ENCODE measurements around the gene GPC3.

GPC3 gene

DNA sequence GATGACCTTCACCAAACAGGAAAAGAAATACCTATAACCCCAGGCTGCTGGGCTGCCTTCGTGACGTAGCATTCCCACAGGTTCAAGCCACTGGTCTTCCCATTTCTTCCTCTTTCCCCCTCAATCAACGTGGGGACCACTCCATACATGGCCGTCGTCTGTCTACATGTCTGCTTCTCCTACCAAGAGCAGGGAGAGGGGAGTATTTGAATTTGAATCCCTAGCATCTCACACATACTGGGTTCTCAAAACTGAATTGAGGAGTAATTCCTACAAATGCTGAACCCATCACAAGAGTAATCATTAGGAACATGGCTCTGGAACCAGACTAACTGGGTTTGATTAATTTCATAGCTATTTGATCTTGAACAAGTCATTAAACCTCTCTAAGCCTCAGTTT is 17.3 kb downstream of the GPC3 start:
- no peak for DNase-seq (ENCODE audit: low read depth)

DNA sequence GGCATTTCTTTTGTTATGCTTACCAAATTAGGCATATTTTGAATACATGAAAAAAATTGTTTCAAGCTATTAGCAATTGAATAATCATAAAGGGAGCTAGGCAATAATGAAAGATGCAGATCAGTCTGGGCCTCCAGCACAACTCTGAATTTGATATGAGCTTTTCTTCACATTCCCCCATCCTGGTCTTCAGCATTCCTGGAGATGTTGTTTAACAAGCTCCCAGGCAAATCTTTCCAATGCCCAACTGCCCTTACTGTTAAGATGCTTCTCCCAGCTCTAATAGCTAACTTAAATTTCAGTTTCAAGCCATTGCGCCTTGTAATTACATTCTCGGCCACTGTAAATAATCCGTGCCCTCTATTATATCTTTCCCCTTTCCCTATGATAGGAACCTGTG is 19.2 kb downstream of the GPC3 start:
- DNase-seq (ENCODE audit: low read depth) = no peak

DNA sequence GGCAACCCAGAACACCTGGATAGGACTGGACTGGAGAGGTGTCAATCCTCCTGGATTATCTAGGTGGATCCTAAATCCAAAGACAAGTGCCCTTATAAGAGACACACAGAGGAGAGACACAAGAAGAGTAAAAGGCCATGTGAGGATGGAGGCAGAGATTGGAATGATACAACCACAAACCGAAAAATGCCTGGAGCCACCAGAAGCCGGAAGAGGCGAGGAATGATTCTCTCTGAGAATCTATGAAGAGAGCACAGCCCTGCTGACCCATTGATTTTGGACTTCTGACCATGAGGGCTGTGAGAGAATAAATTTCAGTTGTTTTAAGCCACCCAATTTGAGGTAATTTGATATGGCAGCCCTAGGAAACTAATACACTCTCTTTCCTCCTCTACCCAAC is 20.1 kb downstream of the GPC3 start:
- DNase-seq (ENCODE audit: low read depth) = no peak

DNA sequence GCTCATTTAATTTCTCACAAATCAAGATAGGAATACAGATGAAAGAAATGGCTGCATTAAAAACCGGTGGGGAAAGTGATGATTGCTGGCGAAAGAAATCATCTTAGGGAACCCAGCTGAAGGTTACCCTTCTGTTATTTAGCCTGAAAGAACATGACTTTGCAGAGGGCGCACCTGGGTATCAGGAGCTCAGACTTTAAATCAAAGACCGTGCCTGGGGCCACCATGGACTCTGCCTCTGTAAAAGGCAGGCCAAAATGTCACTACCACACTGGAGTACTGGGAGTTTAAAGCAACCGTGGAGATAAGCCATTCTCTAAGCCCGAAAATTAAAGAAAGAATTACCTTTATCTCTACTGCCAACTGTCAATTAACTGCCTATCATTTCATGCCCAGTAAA is 24.3 kb downstream of the GPC3 start:
- DNase-seq (ENCODE audit: low read depth) = no peak

DNA sequence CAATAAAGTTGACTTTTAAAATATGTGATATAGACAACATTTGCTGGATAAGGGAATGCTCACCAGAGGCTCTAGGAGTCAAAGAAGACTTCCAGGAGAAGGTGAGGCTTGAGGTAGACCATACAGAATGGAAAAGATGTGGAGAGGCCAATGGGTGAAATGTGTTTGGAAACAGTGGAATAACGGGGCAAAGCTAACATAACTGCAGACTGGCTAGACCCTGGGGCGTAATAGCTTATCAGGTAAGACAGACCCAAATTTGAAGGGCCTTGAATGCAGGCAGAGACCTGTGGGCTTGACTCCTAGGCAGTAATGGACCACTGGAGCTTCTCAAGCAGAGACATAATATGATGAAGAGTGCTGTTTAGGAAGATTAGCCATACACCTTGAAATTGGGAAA is 25.4 kb downstream of the GPC3 start:
- no peak for DNase-seq (ENCODE audit: low read depth)

DNA sequence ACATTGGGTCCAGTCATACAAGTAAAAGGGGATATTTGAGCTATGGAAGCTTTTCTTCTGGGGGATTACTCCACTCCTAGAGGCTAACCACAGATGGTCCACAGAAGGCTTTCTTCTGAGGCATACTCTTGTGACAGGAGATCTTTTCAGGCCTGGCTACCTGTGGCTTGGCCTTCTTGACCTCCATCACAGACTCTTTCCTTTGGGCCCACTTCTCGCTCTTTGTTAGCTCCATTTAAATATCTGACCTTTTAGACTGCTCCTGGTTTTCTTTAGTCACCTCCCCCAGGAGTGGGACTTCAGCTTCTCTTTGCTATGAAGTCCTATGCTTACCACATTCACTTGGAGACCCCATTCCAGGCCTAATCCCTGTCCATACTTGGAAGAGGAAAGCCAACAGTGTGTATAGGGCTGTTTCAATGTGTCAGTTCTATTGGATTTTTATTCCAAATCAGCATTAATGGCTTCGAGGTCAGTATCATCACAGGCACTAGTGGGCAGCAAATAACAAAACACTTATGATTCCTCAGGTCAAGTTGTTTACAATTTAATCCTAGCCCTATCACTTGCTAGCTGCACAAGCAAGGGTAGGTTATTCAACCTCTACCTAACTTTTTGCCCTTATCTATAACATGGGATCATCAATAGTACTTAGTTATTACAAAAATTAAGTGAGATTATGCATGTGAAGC is 26.3 kb downstream of the GPC3 start:
- DNase-seq (ENCODE audit: low read depth) = no peak

DNA sequence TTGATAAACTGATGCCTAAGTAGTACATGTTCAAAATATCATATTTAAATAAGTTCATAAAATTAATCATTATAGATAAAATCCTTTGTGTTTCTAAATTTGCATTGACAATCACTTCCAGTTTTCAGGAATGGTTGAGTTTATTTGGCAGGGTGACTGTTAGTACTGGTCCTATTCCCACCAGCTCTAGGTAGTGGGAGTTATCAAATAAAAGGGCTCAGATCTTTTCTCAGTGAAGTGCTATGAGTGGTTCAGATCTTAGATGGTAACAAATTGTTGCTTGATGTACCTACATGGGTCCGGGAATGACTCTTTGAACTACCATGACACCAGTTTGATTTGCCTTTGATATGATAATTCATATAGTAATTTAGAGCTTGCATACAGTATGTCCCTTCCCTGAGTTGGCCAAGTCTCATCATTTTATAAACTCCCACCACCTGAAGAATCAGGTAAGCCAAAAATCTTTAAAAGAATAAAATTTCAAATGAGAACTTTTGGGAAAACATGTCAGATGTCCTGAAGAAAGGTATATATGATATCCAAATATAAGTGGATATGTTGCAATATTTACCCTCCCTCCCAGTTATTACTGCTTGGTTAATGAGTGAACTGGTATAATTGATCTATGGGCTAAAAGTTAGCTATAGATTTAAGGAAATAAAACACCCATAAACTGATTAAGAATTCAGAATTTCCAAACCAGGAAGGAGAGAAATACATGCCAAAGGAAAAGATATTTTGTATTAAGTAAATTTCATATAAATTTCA is 28.6 kb downstream of the GPC3 start:
- DNase-seq (ENCODE audit: low read depth) = no peak

DNA sequence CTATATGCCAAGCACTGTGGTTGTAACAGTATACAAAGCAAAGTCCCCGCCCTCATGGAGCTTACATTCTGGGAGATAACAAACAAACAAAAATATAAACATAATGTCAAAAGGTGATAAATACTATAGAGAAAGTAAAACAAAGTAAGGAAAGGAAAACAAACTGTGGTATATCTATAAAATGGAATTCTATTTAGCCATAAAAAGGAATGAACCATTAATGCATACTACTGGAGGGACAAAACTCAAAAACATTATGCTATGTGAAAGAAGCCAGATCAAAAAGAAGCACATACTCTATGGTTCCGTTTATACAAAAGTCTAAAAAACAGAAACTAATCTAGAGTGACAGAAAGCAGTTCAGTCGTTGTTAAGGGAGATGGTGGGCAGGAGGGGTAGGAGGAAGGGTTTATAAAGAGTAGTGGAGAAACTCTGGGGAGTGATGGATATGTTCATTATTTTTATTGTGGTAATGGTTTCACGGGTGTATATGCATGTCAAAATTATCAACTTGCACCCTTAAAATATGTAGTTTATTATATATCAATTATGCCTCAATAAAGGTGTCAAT is 31.5 kb downstream of the GPC3 start:
- no peak for DNase-seq (ENCODE audit: low read depth)

DNA sequence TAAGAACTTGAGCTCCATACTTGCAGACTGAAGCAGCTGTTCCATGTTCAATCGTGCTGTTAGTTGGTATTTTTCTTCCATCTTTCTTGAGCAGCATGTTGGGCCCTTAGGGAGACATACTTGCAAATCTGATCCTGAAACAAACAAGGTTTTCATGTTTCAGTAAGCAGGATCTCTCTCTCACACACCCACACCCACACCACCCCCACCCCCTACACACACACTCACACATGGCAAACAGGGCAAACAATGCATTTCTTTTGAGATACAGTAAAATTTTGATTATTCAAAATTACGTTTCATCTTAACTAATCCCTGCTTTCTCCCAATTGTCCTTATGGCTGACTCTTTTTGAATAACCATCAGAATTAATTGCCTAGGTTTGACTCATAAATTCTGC is 32.3 kb downstream of the GPC3 start:
- no peak for DNase-seq (ENCODE audit: low read depth)

DNA sequence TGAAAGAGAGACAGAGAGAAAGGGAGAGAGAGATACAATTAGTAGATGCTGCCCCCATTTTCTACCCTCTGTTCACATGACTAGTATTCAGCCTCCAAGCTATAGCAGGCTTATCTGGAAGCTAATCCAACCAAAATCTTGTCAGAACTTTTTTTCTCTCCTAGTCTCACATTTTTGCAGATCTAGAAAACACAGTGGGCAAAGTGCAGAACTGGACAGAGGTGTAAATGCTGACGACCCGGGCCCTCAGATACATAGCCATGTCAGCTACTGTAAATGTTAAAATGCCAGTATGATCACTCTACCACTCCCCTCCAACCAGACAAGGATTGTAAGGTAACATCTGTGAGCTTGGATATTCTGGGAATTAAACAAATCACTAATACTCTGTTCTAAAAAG is 34.3 kb downstream of the GPC3 start:
- DNase-seq (ENCODE audit: low read depth) = no peak

DNA sequence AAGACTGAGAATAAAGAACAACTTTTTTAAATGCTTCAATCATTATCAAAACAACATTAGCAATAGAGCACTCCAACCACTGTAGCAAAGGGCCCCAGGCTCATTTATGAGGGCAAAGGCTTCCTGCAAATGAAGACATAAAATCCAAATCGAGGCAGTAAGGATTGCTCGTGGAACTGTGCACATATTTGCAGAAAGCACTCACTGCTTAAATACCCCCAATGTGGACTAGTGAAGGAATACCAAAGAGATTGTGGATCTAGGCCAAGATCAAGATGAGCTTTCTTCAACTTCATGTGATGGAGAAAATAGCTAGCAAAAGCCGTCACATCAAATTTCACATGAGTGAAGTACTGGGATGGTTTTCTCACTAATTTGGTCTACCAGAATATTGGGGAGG is 35.2 kb downstream of the GPC3 start:
- no peak for DNase-seq (ENCODE audit: low read depth)

DNA sequence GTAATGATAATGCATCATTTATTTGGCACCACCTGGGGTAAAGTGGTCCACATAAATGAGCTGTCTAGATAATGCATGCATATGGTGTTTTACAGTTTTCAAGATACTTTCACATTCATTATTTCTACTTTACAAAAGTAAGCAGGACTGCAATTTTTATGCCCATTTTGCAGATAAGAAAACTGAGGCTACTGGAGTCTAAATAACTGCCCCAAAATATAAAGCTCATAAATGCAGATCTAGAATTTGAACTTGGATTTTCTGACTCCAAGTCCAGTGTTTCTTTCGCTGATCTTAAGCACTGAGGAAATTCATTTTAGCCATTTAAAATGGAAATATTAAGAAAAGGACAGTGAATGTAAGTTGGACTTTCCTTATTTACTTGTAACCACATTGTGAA is 36.5 kb downstream of the GPC3 start:
- no peak for DNase-seq (ENCODE audit: low read depth)

DNA sequence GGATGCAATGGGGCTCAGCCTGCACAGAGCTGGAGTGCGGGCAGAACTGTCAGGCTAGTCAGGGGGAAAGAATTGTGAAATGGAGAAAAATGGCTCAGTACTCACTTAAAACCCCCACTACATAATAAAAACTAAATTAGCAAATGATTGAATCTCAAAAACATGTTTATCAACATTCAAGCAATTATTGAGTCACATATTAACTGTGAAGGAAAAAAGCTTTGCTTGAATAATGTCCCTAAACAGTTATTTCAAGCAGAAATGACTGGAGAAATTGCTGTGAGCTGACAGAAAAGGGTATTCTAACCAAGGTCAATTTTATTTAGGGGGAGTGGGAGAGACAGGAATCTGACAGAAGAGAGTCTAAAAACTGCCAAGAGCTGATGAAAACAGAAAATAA is 37.4 kb downstream of the GPC3 start:
- no peak for DNase-seq (ENCODE audit: low read depth)

DNA sequence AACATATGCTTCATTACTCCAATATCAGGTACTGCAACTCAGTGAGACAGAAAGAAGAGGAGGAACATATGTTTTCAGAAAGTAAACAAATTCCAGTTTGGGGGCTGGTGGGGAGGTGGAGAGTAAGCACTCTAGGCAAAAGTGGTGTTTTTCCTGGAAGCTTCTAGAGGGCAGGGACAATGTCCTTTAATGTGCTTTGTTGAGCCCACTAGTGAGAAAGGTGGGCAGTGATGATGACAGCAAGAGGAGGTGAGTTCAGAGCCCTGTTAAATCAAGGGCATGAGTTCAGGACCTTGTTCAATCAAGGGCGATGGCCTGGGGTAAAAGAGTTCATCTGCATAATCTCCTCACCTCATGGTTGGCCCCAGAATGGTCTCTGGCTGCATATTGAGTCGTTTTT is 38.4 kb downstream of the GPC3 start:
- DNase-seq (ENCODE audit: low read depth) = no peak

DNA sequence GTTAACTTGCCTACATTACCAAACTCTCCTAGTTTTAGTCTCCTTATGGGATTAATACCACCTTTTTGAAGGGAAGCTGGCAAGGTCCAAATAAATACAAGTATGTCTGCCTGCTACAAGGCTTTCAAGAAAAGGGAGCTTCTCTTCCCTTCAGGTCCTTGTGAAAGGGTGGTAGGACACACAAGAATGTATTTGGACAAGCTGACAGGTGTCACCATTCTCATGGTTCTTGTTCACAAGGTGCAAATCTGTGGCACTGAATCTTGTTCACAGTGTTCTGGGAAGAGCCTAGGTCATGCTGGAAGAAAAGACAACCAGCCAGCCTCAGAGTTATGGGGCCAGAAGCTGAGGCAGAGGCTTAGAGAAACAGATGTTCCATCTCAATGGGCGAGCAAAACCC is 41.9 kb downstream of the GPC3 start:
- no peak for DNase-seq (ENCODE audit: low read depth)

DNA sequence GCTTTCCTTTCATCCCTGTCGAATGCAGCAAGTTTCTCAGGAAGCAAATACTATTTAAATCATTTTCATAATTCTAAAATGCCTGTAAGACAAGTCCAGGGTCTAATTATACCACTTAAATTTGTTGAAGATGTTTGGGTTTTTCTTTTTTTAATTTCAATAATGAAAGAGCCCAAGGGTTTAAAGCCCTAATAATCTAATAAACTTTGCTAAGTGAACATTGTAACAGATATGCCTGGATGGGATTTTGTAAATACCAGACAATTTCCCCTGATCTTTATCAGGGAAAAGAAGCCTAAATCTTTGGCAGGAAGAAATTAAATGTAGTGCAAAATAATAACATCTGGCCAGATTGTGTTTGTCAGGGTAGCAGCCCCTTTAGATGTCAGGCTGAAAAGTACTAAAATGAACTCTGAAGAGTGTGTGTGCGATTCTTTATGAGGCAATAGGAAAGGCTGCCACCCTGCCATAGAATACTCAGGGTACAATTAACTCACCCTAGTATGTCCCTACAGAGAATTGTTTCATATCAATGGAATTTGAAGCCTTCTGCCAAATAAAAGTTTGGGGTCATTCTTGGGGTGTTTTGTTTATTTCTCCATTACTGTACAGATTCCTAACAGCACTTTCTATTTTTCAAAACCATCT is 45.6 kb downstream of the GPC3 start:
- DNase-seq (ENCODE audit: low read depth) = no peak

DNA sequence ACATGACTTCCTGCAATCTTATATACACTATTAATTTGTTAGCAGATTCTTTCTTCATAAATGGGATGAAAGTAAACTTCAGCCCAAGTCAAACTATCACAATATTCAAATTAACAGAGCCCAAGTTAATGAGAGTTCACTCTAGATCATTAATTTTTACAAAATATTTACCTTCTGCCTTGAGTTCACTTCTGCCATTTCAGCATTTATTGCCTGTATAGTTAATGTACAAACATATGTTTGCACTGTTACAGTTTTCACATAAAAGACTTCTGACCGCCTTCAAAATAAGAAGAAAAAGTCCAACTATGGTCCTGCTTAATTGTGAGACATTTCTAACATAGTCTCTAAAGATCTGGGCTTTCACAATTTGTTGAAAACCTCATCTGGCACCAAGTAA is 46.9 kb downstream of the GPC3 start:
- no peak for DNase-seq (ENCODE audit: low read depth)

DNA sequence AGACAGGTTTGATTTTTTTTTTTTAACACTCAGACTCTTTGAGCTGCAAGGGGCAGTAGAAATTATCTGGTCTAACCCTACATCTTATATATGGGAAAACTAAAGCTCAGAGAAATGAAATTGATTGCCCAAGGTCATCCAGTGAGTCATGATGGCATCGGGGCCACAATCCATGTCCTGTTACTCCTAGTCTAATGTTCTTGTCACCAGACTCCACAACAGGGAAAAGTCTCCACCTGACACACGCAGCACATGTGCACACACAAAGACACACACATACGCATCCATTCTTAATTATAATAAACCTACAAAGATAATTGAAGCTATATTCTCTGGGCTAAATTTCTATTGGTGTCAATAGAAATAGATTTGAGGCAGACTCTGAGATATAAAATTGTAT is 48.4 kb downstream of the GPC3 start:
- no peak for DNase-seq (ENCODE audit: low read depth)

DNA sequence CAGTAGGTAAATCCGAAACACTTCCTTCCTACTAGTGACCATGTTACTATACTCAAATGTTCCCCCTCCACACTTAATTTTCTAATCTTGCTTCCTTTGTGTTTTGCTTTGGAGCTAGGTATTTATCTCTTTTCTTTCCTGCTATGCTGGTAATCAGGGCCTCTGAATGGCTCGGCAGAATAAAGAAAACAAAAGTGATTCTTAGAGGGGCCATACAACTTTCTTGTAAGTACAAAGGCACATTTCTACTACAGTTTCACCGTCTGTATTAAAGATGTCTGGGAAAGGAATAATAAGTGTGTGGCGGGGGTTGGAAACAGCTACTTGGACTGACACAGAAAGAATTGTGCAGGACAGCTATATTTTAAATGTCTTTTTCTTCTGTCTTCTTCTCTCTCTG is 50.3 kb downstream of the GPC3 start:
- no peak for DNase-seq (ENCODE audit: low read depth)

DNA sequence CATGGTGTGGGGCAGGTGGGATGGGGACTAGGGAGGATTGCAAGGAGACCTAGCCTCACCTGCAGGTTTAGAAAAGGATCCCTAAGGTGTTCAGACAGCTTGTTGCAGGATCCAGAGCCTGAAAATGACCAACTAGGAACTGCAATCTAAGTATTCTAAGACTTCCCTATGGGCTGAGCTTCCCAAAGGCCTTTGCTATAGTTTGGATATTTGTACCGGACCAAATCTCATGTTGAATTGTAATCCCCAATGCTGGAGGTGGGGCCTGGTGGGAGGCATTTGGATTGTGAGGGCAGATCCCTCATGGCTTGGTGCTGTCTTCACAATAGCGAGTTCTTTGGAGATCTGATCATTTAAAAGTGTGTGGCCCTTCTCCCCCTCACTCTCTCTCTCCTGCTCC is 52.1 kb downstream of the GPC3 start:
- no peak for DNase-seq (ENCODE audit: low read depth)

DNA sequence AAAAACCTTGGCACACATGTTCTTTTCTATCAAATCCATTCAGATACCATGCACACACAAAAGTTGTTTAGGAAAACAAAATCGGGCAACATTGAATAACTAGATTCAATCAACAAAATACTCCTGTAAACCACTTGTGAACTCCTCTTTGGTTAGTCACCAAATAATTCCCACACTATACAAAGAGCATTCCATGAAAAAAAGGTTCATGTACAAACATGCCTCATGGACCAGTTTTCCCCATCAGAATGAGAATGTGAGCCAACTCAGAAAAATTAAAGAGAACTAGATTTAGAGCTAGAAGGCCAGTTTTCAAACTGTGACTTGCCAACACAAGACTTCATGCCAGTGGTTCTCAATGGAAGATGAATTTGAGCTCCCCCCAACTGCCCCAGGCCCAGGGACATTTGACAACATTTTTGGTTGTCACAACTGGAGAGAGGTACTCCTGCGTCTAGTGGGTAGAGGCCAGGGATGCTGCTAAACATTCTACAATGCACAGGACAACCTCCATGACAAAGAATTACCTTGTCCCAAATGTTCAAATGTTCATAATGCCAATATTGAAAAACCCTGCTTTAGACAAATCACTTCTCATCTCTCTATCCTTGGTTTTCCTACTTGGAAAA is 55.4 kb downstream of the GPC3 start:
- DNase-seq (ENCODE audit: low read depth) = no peak

DNA sequence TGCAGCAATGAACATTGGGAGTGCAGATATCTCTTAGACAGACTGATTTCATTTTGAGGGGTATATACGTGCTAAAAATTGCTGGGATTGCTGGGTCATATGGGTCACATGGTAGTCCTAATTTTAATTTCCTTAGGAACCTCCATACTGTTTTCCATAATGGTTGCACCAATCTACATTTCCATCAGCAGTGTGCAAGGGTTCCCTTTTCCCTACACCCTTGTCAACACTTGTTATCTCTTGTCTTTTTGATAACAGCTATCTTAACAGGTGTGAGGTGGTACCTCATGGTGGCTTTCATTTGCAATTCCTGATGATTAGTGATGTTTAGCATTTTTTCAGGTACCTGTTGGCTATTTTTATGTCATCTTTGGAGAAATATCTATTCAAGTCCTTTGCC is 57.0 kb downstream of the GPC3 start:
- no peak for DNase-seq (ENCODE audit: low read depth)

DNA sequence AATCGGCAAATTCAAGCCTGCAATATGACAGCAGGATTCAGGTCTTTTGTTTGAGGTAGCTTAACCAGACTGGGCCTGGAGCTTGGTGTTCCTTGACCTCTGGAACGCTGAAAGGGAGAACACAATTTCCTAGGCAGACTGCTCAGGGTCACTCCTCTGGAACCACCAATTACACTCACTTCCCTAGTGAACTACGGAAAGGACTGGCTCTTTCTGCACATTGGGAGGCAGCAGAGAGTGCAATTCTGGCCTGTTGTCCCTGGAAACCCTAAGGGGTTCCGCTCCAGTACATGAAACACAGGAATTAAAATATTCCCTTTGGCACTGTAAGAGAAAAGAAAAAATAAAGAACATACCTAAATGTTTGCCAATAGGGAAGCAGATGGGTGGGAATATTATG is 58.6 kb downstream of the GPC3 start:
- no peak for DNase-seq (ENCODE audit: low read depth)
